Activated CD4-positive, alpha-beta T cell treated with anti-CD3 and anti-CD28 coated beads, Interleukin-2, amount 50 U/mL, for 48 hours (primary cell): ENCODE measurements around the gene TBC1D3B.
"Not testable (repeated sequence)": the region's sequence is repeated elsewhere in the genome, so short reads cannot be mapped to it uniquely, and the experiment has no call there.

Source experiments
- DNase-seq, 2 experiments: peaks; one replicate each; pipeline ENCODE4 v3.0.0-alpha.2; 2020

TBC1D3B gene

GRCh38 chr17:36198831-36199465 lies 22.5 kb upstream of the TBC1D3B start:
- peak in 1 of 2 experiments; percentile 54 for DNase-seq

GRCh38 chr17:36197387-36197703 lies 20.9 kb upstream of the TBC1D3B start:
- DNase-seq: no peak

- DNase-seq: no peak
These were observed 19.7 kb upstream of the TBC1D3B start for GRCh38 chr17:36196131-36196486.

GRCh38 chr17:36195434-36196130 lies 19.1 kb upstream of the TBC1D3B start:
- DNase-seq: no peak

- not testable (repeated sequence) for DNase-seq
These were observed 18.5 kb upstream of the TBC1D3B start for GRCh38 chr17:36194832-36195433.

GRCh38 chr17:36194147-36194831 lies 17.9 kb upstream of the TBC1D3B start:
- not testable (repeated sequence) for DNase-seq

GRCh38 chr17:36193216-36193775 lies 16.9 kb upstream of the TBC1D3B start:
- no peak for DNase-seq

- DNase-seq: not testable (repeated sequence)
These were observed 14.3 kb upstream of the TBC1D3B start for GRCh38 chr17:36190549-36191330.

- DNase-seq: not testable (repeated sequence)
These were observed 13.6 kb upstream of the TBC1D3B start for GRCh38 chr17:36189993-36190392.

- no peak for DNase-seq
These were observed 12.5 kb upstream of the TBC1D3B start for GRCh38 chr17:36188891-36189306.

GRCh38 chr17:36187943-36188665 lies 11.7 kb upstream of the TBC1D3B start:
- DNase-seq: not testable (repeated sequence)

- not testable (repeated sequence) for DNase-seq
These were observed 10.7 kb upstream of the TBC1D3B start for GRCh38 chr17:36186810-36187763.

- DNase-seq: no peak
These were observed 9.0 kb upstream of the TBC1D3B start for GRCh38 chr17:36185416-36185815.

- DNase-seq: no peak
These were observed 7.8 kb upstream of the TBC1D3B start for GRCh38 chr17:36184023-36184765.

- no peak for DNase-seq
These were observed 6.8 kb upstream of the TBC1D3B start for GRCh38 chr17:36183001-36183971.

- DNase-seq: no peak
These were observed 6.0 kb upstream of the TBC1D3B start for GRCh38 chr17:36182176-36183000.

- DNase-seq: not testable (repeated sequence)
These were observed 5.2 kb upstream of the TBC1D3B start for GRCh38 chr17:36181446-36182175.
